Measurements from ENCODE around the gene SUSD6.

The SUSD6 gene

GRCh38 chr14:69674546-69675244, 63.3 kb downstream of the SUSD6 start:
- DNase-seq, result no peak

GRCh38 chr14:69675245-69675583, 63.8 kb downstream of the SUSD6 start:
- no peak for DNase-seq

- DNase-seq, result no peak
Observed at GRCh38 chr14:69675877-69676416, 64.6 kb downstream of the SUSD6 start.

- DNase-seq, result no peak
Observed at GRCh38 chr14:69676723-69677122, 65.3 kb downstream of the SUSD6 start.

- no peak for DNase-seq
Observed at GRCh38 chr14:69680297-69680696, 68.9 kb downstream of the SUSD6 start.

- no peak for DNase-seq
Observed at GRCh38 chr14:69682136-69682535, 70.7 kb downstream of the SUSD6 start.

- DNase-seq, result no peak
Observed at GRCh38 chr14:69682621-69683263, 71.3 kb downstream of the SUSD6 start.

GRCh38 chr14:69683971-69684370, 72.6 kb downstream of the SUSD6 start:
- no peak for DNase-seq

- DNase-seq, result no peak
Observed at GRCh38 chr14:69684461-69685217, 73.2 kb downstream of the SUSD6 start.

- DNase-seq, result no peak
Observed at GRCh38 chr14:69685218-69685616, 73.8 kb downstream of the SUSD6 start.

GRCh38 chr14:69685716-69686115, 74.3 kb downstream of the SUSD6 start:
- DNase-seq, result no peak

GRCh38 chr14:69687606-69688298, 76.4 kb downstream of the SUSD6 start:
- no peak for DNase-seq

- no peak for DNase-seq
Observed at GRCh38 chr14:69688299-69688649, 76.9 kb downstream of the SUSD6 start.

- no peak for DNase-seq
Observed at GRCh38 chr14:69690042-69690441, 78.6 kb downstream of the SUSD6 start.

GRCh38 chr14:69692594-69692993, 81.2 kb downstream of the SUSD6 start:
- DNase-seq, result no peak

- DNase-seq, result no peak
Observed at GRCh38 chr14:69693145-69693544, 81.7 kb downstream of the SUSD6 start.

- no peak for DNase-seq
Observed at GRCh38 chr14:69693801-69694729, 82.7 kb downstream of the SUSD6 start.

GRCh38 chr14:69694730-69695281, 83.4 kb downstream of the SUSD6 start:
- no peak for DNase-seq

GRCh38 chr14:69695322-69696203, 84.2 kb downstream of the SUSD6 start:
- no peak for DNase-seq

- no peak for DNase-seq
Observed at GRCh38 chr14:69696204-69696527, 84.8 kb downstream of the SUSD6 start.
